OCI-LY3 (cell line): Measurements from ENCODE around the gene TMEM72.

ENCODE experiments used
- H2AFZ ChIP-seq: fragments of 200-600, 300-600 bp; shearing (Covaris generic); 2 replicates; pipeline ENCODE4 v1.6.0; 2014; ENCODE audit warnings: antibody characterized with exemption, low read depth, low read length
- H3K27ac ChIP-seq: fragments of 200-600, 300-600 bp; sonication (generic); 2 replicates; pipeline ENCODE4 v1.5.1; 2014; ENCODE audit warnings: mild to moderate bottlenecking, low read length, moderate library complexity, mixed read lengths
- H3K27me3 ChIP-seq: fragments of 200-600, 300-600 bp; sonication (generic); 2 replicates; pipeline ENCODE4 v1.6.1; 2014; ENCODE audit warnings: low read depth, low read length, mixed read lengths
- H3K36me3 ChIP-seq: fragments of 200-600, 300-600 bp; sonication (generic); replicated peaks from 2 replicates; pipeline ENCODE3; 2014; ENCODE audit warnings: low read depth, low read length, mixed read lengths
- H3K4me1 ChIP-seq: fragments of 300-600, 200-600 bp; sonication (generic); 2 replicates; pipeline ENCODE4 v1.6.1; 2014; ENCODE audit warnings: low read length, mixed read lengths
- H3K4me2 ChIP-seq: fragments of 200-600, 300-600 bp; sonication (generic); 2 replicates; pipeline ENCODE4 v1.6.1; 2014; ENCODE audit warnings: low read length, mixed read lengths
- H3K4me3 ChIP-seq: fragments of 300-600, 200-600 bp; sonication (generic); 2 replicates; pipeline ENCODE4 v1.5.1; 2014; ENCODE audit warnings: antibody characterized with exemption, mild to moderate bottlenecking, low read length, moderate library complexity
- H3K79me2 ChIP-seq: fragments of 300-600, 200-600 bp; shearing (Covaris generic); 2 replicates; pipeline ENCODE4 v1.6.1; 2014; ENCODE audit warnings: mild to moderate bottlenecking, low read length, mixed read lengths
- H3K9ac ChIP-seq: fragments of 300-600, 200-600 bp; shearing (Covaris generic); 2 replicates; pipeline ENCODE4 v1.6.0; 2014; ENCODE audit warnings: mild to moderate bottlenecking, low read length, moderate library complexity
- H3K9me3 ChIP-seq: fragments of 200-600, 300-600 bp; shearing (Covaris generic); 2 replicates; pipeline ENCODE4 v1.6.1; 2014; ENCODE audit warnings: low read length, mixed read lengths; ENCODE audit not compliant: insufficient read depth
- H4K20me1 ChIP-seq: fragments of 200-600, 300-600 bp; sonication (generic); 2 replicates; pipeline ENCODE4 v1.6.1; 2016; ENCODE audit warnings: low read length, mixed read lengths; ENCODE audit not compliant: insufficient read depth
- EZH2phosphoT487 ChIP-seq: fragments of 200-600 bp; shearing (Covaris generic); IDR thresholded peaks from 2 replicates; pipeline ENCODE4 v1.6.1; 2018; ENCODE audit warnings: antibody characterized with exemption, mixed run types, low read depth
- TF ChIP-seq, protein P1 (sequence below): fragments of 200-600, 300-600 bp; sonication (generic); IDR thresholded peaks from 2 replicates; pipeline ENCODE4 v1.5.1; 2014; ENCODE audit warnings: antibody characterized with exemption, low read length, low read depth

TMEM72 gene

DNA sequence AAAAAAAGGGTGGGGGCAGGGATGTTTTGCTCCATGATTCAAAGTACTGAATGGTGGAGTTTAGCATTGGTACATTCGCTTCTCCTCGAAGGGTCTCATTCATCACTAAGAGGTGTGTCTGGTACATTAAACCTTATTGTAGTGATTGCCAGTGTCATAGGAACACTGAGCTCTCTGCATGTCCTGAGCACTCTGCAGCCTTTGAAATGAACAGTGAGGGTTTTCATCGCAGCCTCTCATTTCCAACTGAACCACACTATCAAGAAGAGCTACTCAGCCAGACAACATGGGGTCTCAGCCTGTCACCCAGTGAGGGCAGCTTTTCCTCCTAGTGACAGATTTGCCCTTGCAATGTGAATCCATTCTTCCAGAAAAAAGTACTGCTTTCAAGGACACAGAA is 75.0 kb downstream of the TMEM72 start:
- Histone ChIP-seq H2AFZ (no peak overlapping the region), H4K20me1 (no peaks in the 10 kb centered on the region), H3K4me1 (peaks cover 6% of the 10 kb centered on the region), H3K4me3 (no peak overlapping the region), H3K27me3 (no peaks in the 10 kb centered on the region), H3K4me2 (no peak overlapping the region), H3K79me2 (no peaks in the 10 kb centered on the region), H3K9ac (no peak overlapping the region), H3K27ac (no peak overlapping the region), H3K9me3 (no peaks in the 10 kb centered on the region), H3K36me3 (no peaks in the 10 kb centered on the region)
- TF ChIP-seq, protein P1, sequence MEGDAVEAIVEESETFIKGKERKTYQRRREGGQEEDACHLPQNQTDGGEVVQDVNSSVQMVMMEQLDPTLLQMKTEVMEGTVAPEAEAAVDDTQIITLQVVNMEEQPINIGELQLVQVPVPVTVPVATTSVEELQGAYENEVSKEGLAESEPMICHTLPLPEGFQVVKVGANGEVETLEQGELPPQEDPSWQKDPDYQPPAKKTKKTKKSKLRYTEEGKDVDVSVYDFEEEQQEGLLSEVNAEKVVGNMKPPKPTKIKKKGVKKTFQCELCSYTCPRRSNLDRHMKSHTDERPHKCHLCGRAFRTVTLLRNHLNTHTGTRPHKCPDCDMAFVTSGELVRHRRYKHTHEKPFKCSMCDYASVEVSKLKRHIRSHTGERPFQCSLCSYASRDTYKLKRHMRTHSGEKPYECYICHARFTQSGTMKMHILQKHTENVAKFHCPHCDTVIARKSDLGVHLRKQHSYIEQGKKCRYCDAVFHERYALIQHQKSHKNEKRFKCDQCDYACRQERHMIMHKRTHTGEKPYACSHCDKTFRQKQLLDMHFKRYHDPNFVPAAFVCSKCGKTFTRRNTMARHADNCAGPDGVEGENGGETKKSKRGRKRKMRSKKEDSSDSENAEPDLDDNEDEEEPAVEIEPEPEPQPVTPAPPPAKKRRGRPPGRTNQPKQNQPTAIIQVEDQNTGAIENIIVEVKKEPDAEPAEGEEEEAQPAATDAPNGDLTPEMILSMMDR = no peak
- TF ChIP-seq EZH2phosphoT487 = no peak
